C4-2B (cell line): ENCODE measurements around the gene CEP85L.

ENCODE experiments used
- ZFX ChIP-seq: fragments of 450-650 bp; IDR thresholded peaks from 2 replicates; pipeline ENCODE4 v1.6.1; 2017
- TF ChIP-seq, protein P1 (sequence below): fragments of 450-650 bp; conservative IDR thresholded peaks from 2 replicates; pipeline ENCODE4 v1.5.1; 2017; ENCODE audit warnings: mild to moderate bottlenecking

DNA sequence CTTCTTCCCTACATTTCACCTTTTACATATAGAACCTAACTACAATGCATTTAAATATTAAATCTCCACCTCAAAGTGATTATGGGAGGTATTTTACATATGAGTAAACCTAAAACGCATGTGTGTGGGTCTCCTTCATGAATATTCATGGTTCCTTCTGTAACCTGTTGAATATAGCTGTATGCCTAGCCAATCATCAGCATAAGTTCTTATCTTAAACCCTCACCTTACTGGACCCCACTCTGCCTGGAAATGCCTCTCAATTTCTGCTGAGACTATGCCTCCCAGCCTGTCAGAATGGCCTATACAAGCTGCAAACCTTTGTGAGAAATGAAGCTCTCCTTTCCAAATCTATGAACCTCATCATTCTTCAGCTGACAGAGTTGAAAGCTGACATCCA lies 21.3 kb downstream of the CEP85L start:
- TF ChIP-seq, protein P1, sequence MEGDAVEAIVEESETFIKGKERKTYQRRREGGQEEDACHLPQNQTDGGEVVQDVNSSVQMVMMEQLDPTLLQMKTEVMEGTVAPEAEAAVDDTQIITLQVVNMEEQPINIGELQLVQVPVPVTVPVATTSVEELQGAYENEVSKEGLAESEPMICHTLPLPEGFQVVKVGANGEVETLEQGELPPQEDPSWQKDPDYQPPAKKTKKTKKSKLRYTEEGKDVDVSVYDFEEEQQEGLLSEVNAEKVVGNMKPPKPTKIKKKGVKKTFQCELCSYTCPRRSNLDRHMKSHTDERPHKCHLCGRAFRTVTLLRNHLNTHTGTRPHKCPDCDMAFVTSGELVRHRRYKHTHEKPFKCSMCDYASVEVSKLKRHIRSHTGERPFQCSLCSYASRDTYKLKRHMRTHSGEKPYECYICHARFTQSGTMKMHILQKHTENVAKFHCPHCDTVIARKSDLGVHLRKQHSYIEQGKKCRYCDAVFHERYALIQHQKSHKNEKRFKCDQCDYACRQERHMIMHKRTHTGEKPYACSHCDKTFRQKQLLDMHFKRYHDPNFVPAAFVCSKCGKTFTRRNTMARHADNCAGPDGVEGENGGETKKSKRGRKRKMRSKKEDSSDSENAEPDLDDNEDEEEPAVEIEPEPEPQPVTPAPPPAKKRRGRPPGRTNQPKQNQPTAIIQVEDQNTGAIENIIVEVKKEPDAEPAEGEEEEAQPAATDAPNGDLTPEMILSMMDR: no peak
- TF ChIP-seq ZFX: no peak
